ENCODE measurements around the gene NACC1.
A peak's percentile ranks its signal among the peaks of the same experiment; 100 is the strongest.

The NACC1 gene

DNA sequence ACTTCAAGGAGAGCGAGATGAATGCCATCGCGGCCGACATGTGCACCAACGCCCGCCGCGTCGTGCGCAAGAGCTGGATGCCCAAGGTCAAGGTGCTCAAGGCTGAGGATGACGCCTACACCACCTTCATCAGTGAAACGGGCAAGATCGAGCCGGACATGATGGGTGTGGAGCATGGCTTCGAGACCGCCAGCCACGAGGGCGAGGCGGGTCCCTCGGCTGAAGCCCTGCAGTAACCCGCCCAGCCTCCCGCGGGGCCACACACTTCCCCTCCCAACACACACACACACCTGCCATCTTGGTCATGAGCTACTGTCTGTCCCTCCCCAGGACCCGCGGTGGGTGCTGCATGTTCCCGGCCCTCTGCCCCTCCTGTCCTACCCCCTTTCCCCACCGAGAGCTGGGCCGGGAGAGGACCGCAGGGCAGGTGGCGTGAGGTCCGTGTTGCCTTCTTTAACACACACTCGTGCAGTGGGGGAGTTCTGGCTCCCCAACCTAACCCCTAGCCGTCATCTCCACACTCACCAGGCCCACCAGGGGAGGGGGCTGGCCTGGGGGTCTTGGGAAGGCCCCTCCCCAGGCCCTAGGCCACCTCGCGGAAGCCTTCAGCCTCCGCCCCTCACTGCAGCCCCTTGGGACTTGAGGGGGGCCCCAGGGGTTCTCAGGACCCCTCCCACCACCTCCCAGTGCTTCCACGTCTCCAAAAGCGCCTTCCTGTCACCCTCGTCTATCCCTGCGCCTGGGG, 20.3 kb downstream of the NACC1 start:
- no peak overlapping the region for H3K4me3 ChIP-seq (ENCODE audit: low read depth, low read length)

DNA sequence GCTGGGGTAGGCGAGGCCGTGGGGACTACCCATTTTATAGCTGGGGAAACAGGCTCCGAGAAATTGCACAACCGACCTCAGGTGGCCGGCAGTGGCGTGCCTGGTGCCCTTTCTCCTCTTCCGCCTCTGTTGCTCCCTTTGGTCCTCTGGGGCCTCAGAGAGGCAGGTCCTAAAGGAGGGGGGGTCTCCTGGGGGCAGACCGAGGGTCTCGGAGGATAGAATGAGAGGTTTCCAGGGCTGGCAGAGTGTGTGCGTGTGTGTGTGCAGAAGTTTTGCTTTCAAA, 20.8 kb downstream of the NACC1 start:
- H3K4me3 ChIP-seq (ENCODE audit: low read depth, low read length) = no peak overlapping the region

DNA sequence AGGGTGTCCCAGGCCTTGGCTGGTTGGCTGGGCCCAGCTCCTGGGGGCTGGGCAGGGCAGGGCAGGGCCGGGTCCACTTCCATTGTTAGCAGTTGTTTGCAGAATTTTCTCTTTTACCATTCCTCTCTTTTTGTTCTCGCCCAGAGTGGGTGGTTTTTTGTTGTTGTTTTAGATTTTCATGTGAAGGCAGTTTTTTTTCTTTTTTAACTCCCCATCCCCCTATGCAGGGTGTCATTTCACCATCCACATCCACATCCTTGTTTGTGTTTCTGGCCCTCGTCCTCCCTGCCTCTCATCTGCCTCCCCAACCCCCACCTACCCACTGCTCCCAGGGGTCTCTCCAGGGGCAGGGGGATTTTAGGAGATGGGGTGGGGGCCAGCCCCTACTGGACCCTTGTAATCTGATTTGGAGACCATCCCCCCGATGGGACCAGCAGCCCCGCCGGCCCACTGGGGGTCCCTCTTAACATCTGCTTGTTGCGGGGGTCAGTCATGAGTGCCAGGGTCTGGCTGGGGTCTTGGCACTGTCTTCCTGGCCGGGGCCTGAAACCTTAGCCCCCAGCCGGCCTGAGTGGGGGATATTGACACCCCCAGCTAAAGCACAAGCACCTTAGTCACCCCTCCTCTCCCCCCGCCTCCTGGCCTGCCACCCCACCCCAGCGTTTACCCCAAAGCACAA, 21.7 kb downstream of the NACC1 start:
- H3K4me3 ChIP-seq (ENCODE audit: low read depth, low read length) = no peak overlapping the region

DNA sequence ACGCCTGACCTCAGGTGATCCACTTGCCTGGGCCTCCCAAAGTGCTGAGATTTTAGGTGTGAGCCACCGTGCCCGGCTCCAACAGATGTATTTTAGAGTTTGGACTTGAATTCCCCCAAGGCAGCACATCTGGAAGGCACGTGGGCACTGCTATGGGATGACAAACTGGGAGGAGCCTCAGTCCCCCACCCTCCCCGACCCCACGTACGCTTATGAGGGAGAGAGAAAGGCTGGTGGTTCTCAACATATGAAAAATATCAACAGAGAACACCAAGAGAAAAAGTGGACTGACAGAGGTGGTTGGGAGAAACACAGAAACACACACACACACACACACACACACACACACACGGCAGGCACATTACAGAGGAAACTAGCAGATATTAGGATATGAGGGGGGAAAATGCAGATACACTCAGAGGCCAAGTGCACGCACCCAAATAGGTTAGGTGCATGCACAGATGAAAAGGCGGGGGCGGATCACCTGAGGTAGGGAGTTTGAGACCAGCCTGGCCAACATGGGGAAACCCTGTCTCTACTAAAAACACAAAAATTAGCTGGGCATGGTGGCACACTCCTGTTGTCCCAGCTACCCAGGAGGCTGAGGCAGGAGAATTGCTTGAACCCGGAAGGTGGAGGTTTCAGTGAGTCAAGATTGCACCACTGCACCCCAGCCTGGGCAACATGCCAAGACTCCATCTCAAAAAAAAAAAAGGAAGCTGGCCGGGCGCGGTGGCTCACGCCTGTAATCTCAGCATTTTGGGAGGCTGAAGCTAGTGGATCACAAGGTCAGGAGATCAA, 28.9 kb downstream of the NACC1 start:
- H3K4me3 ChIP-seq (ENCODE audit: low read depth, low read length) = no peak overlapping the region

DNA sequence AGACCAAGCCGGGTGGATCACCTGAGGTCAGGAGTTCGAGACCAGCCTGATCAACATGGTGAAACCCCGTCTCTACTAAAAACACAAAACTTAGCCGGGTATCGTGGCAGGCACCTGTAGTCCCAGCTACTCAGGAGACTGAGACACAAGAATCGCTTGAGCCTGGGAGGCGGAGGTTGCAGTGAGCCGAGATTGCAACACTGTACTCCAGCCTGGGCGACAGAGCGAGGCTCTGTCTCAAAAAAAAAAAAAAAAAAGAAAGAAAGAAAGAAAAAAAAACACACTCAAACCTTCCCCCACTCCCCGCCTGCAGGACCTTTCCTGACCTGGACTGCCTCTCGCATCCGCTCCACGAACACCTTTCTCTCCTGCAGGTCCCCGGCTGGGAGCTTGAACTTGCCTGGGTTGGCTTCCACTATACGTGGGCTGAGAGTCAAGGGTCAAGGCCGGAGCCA, 31.1 kb downstream of the NACC1 start:
- H3K4me3 ChIP-seq (ENCODE audit: low read depth, low read length) = peak overlapping the region; percentile 94

DNA sequence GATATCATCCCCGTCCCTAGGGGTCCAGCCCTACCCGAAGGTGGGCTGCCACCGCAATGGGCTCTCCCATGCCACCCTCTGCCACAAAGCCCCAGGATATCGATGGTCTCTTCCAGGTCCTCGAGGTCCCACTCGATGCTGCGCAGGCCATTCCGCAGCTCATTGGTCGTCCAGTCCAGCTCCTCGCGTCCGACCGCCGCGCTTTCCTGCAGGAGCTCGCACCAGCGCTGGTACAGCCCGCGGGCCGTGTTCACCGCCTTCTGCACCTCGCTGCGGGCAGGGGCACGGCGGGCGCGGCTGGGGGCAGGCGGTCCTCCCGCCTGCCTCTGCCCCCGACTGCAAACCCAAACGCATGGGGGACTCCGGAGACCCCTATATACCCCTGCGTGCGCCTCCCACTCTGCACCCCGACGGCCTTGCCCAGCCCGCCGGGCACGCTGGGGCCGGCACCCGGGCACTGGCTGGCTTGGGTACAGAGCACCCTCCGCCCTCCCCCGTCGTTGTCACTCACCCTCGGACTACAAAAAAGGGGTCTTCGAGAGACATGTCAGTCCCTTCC, 31.6 kb downstream of the NACC1 start:
- peak overlapping the region; percentile 94 for H3K4me3 ChIP-seq (ENCODE audit: low read depth, low read length)

DNA sequence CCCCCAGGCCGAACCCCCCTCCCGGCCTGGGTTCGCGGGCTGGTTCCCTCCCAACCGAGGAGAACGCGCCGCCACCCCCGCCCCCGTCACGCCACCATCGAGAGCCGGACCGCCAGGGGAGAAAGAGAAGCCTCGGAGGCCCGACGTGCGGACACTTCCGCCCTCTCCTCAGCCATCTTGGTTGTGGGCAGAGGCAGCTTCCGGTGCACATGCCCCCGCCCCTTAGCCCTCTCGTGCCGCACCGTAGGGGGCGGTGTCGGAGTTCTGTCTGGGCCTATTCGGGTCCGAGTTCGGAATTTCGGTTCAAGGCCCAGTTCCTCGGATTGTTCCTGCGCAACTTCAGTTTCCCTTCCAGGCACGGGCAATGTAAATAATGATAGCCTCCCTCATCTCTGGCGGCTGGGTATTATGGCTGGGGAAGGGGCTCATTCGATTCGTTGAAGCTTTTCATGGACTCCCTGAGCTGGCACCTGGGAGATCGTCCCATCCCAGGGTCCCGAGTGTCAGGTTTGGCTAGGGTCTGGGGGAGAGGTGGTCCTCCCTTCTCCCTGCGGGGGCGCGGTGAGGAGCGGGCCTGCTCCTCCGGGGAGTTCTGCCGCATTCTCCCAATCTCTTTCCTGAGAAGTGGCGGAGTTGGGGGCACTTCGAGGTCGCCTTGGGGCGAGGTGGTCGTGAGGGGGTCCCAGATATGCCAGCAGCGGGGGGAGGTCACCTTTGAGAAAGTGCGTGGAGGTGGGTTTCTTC, 32.3 kb downstream of the NACC1 start, which contains the start of the genes IER2 and STX10:
TSS of gene IER2 (plus strand) at position 225 of the 744 bp plus-strand sequence. CDS start 2,776 bp downstream, outside the sequence.
TSS of gene STX10 (minus strand) at position 189 of the 744 bp plus-strand sequence. CDS start 202 bp downstream, outside the sequence.
- peak within 1 kb of the TSS; percentile 94 for H3K4me3 ChIP-seq (ENCODE audit: low read depth, low read length)

DNA sequence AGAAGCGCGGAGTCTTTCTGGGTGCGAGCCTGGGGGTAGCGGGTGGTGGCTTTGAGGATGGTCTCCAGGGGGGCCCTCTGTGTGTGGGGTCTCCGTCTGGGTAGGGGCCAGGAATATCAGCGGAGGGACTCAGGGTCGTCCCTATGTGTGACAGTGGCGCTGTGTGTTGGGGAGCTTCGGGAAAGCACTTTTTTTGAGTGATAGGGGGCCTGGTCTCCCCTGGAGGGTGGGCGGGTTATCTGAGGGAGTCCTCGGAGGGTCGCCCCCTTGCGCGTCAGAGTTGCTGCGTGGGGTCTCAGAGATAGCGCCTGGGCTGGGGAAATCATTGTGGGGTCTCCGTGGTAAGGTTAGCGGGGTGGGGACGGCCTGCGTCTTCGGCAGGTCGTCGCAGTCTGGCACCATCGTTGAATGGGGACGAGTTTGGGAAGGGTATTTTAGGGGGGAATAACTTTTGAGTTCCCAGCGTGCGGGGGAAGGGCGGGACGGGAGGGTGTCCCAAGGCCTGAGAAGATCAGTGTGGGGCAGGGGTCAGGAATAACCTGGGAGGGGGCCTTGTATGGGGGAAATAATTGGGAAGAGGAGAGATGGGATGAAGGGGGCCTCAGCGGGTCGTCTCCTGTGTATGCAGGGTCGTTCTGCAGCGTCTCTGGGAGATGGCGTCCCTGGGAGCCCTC, 33.0 kb downstream of the NACC1 start:
- H3K4me3 ChIP-seq (ENCODE audit: low read depth, low read length) = peak overlapping the region; percentile 94

DNA sequence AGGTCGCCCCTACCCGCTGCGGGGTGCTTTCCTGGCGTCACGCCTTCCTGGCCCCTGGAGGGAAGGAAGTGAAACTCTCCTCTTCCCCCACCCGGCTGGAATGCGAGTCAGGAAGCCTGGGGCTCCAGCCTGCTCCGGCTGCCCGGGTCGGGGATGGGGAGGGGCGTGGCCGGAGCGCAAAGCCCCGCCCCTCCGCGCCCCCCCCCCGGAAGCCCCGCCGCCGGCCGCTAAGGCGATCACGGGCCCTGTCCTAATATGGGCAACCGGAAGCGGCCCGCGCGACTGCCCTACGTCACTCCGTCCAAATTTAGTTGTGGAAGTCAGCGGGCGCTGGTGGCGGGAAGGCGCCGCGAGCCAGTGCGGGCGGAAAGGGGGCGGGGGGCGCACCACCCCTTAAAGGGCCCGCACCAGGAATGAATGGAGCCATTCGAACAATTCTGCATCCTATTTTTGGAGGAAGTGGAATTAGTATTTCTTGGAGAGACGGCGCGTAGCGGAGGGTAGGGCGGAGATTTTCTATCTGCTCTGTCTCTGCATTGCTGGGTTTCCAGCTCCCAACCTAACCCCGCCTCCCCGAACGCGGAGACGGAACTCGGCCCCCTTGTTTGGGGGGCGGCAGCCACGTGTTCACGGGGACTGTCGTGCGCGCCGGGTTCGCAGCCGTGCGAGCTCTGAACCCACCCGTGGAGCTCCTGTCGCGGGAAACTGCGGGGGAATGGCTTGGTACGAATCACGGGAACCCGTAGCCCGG, 33.7 kb downstream of the NACC1 start:
- H3K4me3 ChIP-seq (ENCODE audit: low read depth, low read length) = peak overlapping the region; percentile 97

DNA sequence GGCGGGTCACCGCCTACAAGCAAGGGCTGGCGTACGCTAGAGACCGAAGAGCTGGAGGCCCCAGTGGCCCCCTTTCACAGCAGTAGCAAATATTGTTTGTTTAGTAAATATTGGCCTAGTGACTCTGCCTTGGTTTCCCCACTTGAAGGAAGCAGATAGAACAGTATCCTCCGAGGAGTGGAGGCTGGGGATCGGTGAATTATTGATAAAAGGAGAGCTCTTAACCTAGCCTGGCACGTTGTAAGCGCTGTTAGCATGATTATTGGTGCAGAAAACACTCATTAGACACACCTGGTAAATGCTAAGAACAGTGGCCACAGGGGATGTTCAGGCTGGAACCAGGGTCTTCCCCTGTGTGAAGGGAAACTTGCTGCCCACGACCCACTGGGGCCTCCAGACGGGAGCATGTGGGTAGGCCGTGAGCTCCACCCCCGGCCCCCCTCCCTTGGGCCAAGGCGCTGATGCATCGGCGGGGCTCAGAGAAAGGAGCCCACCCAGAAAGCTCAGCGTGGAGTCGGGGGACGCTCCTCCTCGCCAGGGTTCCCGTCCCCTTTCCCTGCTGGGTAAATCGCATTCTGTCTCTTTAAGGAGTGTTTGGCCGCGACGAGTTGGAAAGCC, 34.4 kb downstream of the NACC1 start:
- peak overlapping the region; percentile 97 for H3K4me3 ChIP-seq (ENCODE audit: low read depth, low read length)

DNA sequence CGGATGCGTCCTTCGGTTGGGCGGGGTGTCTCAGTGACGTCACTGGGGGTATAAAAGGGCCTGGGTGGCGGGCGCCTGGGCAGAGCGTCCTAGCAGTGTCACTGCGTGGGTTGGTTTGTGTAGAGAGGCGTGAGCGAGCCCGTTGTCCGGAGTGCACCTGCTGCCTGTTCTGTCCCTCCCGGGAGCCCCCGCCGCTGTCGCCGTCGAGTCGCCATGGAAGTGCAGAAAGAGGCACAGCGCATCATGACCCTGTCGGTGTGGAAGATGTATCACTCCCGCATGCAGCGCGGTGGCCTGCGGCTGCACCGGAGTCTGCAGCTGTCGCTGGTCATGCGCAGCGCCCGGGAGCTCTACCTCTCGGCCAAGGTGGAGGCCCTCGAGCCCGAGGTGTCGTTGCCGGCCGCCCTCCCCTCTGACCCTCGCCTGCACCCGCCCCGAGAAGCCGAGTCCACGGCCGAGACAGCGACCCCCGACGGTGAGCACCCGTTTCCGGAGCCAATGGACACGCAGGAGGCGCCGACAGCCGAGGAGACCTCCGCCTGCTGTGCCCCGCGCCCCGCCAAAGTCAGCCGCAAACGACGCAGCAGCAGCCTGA, 35.0 kb downstream of the NACC1 start:
- peak overlapping the region; percentile 97 for H3K4me3 ChIP-seq (ENCODE audit: low read depth, low read length)

DNA sequence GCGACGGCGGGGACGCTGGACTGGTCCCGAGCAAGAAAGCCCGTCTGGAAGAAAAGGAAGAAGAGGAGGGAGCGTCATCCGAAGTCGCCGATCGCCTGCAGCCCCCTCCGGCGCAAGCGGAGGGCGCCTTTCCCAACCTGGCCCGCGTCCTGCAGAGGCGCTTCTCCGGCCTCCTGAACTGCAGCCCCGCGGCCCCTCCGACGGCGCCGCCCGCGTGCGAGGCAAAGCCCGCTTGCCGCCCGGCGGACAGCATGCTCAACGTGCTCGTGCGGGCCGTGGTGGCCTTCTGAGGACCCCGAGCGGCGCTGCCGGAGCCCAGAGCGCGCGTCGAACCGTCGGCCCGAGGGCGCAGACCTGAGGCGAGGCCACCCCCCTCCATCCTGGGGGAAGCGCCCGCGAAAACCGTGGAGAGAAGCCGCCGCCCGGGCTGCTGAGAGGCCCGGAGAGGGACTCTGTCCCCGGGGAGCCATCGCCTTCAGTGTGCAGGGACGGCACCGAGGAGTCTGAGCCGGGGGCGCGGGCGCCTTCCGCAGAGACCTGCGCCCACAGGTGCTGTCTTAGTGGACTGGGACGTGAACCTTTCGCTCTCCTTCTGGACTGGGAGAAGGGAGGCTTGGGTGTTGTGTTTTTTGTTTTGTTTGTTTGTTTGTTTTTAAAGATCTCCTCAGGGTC, 35.6 kb downstream of the NACC1 start:
- H3K4me3 ChIP-seq (ENCODE audit: low read depth, low read length) = peak overlapping the region; percentile 97

DNA sequence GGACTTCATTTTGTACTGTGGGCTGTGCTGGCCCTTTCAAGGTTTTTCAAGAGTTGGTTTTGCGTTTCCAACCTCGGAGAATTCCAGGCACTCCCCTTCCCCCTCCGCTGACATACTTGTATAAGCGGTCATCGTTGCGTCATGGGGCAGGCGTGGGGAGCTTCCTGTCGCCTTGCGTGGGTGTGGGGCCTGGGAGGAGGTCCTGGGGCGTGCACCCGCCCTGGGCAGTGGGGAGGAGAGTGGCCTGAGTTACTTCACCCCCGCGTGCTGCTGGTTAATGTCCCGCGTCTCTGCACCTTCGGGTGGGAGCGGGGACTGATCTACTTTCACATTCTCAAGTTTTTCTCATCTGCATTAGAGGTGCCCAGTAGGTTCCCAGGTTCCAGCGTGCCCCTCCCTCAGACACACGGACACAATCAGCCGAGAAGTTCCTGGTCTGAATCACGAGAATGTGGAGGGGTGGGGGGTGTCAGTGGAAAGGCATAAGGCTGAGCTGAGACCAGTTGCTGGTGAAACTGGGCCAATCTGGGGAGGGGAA, 36.2 kb downstream of the NACC1 start:
- peak overlapping the region; percentile 97 for H3K4me3 ChIP-seq (ENCODE audit: low read depth, low read length)

DNA sequence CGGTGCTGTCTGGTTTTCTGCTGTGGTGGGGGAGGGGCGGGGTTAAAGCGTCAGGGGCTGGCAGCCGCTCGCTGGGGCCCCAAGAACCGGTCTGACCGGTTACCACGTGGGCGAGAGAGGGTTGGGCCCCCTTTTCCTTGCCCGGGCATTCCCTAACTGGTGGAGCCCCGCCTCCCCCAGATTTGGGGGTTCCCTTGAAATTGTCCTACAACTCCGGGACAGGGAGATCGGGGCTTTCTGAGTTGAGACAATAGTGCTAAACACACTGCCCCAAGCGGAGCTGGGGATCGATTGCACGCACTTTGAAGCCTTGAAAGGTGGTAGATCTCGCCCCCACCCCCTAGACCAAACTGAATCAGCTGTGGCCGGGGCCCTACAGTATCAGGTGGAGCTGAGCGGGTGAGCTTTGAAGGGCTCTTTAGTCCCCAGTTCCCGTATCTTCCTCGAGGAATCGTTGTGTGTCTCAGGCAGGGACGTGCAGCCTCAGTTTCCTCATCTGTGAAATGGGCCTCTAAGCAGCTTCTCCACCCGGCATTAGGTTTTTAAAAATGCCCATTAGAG, 36.9 kb downstream of the NACC1 start:
- peak overlapping the region; percentile 97 for H3K4me3 ChIP-seq (ENCODE audit: low read depth, low read length)

DNA sequence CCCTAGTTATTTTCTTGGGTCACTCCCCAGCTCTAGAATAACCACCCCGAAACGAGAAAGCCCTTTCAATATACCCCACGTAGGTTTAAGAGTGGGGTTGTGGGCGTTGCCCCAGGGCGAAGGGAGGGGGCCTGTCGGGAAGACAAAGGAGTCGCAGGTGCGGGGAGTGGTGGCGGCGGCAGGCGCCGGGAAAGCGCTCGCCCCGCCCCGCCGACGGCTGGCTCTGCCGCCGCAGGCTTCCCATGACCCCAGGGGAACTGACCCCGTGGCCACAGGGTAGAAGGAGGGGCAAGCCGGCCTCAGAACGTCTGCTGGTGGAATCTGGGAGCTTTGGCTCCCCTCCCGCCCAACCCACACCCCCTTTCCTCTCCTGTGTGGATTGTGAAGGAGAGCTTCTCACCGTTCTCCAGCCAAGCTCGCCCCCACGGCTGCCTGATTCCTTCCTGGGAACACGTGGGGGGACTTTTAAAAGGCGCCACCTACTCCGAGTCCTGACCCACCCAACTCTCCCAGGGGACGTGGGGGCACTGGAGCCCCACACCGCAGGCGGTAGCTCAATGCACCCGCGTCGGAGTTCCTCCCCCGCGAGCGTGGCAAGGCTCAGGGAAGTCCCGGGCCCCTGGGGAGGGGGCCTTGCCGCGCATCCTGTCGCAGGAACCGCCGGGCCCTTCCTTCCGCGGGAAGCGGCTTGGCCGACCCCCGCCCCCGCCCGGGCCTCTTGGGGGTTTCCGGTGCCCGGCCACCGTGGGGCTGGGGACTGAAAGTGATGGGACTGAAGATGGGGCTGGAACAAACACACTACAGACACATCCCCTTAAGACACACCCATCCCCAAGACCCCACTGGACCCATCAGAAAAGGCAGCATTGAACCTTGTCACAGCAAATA, 37.7 kb downstream of the NACC1 start:
- peak overlapping the region; percentile 97 for H3K4me3 ChIP-seq (ENCODE audit: low read depth, low read length)

DNA sequence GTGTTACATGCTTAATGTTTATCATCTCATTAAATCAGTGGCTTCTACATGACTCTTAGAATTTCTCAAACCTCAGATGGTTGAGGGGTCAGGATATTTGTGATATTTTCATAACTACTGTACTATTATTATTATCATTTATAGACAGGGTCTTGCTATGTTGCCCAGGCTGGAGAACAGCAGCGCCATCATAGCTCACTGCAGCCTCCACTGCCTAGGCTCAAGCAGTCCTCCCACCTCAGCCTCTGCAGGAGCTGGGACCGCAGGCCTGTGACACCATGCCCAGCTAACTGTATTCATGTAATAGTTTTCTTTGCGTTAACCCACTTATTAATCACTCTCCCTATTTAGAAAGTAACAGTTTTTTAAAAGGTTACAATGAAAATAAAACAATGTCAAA, 41.6 kb downstream of the NACC1 start:
- H3K4me3 ChIP-seq (ENCODE audit: low read depth, low read length) = no peak overlapping the region

Data from iPS-11a (cell line).